SKM-1 treated with dmso at 0.1 percent for 144 hours (cell line): Measurements from ENCODE around the gene NDFIP1.
"Not testable (repeated sequence)": the region's sequence is repeated elsewhere in the genome, so short reads cannot be mapped to it uniquely, and the experiment has no call there.

ENCODE experiments used
- DNase-seq: peaks from one replicate; lab custom pipeline; 2025; ENCODE audit not compliant: unreplicated experiment; lab: John Stamatoyannopoulos, UW

The NDFIP1 gene

DNA sequence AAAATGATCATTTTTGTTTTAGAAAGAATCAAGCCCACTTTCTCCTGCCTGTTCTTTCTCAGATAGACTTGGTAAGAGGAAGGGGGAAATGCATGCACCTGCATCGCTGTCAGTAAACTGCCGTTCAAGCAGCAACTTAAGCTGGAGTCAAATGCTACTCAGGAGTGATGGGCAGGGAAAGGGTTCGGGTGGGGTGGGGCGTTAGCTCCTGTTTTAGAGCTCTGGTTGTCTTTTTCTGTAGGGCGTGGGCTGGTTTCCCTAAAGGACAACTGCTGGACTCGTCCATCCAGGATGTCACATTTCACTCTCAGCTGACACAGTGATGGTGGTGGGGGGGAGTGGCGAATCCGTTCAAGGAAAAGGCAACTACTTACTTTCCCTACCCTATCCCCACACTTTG is 75.0 kb downstream of the NDFIP1 start:
- DNase-seq = no peak

GRCh38 chr5:142184988-142185387 is 76.4 kb downstream of the NDFIP1 start:
- no peak for DNase-seq

DNA sequence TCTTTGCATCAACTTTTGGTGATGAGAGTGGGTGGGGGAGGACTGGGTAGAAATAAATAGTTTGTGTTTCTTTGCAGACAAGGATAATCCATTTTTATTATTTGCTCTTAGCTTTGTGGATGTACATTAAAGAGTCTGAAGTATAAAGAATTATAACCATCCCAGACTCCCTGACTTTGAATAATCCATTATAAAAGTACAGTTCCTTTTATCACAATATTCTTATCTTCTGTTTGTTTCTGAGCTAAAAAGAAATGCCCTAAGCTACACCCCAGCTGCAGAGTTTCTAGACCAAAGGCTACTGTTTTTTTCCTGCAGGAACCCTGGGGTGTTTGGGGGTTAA is 77.9 kb downstream of the NDFIP1 start:
- DNase-seq = no peak

GRCh38 chr5:142186857-142187594 is 78.4 kb downstream of the NDFIP1 start:
- DNase-seq = no peak

DNA sequence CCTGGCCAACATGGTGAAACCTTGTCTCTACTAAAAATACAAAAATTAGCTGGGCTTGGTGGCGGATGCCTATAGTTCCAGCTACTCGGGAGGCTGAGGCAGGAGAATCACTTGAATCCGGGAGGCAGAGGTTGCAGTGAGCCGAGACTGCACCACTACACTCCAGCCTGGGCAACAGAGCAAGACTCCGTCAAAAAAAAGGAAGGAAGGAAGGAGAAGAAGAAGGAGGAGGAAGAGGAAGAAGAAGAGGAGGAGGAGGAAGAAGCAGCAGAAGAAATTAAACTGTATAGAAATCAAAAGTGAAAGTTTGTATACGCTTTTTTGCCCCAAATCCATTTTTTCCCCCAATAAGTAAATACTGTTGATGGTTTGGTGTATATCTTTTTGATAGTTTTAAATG is 80.1 kb downstream of the NDFIP1 start:
- DNase-seq = not testable (repeated sequence)

DNA sequence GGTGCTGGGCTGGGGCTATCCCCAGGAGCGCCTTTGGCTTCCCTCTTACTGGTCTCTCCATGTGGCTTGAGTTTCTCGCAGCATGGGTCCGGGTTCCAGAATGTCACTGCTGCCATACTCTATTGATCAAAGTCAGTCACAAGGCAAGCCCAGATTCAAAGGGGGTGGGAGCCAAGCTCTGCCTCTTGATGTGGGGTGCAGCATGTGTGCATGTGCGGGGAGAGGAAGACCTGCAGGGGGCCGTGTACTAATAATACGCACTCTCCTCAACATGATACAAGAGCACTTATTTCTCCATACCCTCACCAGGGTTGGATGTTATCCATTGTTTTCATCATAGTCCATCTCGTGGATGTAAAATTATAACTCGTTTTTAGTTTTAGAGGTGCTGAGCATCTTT is 81.2 kb downstream of the NDFIP1 start:
- DNase-seq = no peak

DNA sequence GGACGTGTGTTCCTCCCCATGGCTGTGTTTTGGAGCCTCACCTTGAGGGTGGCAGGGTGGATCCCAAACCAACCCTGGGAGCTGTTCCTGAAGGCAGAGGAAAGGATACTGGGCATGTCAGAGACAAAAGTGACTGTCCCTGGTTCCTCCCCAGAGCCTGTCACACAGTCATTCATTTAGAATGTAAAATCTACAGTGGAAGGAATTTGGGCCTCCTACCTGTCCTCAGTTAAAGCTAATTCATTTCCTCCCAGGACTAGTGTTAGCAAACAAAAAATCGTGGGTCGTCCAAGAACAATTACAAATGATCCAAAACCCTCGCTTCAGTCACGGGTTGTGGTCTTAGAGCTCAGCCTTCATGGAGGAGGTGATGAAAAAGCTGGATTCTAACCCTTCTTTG is 83.2 kb downstream of the NDFIP1 start:
- DNase-seq = no peak

GRCh38 chr5:142192286-142193113 is 83.9 kb downstream of the NDFIP1 start:
- DNase-seq = no peak

DNA sequence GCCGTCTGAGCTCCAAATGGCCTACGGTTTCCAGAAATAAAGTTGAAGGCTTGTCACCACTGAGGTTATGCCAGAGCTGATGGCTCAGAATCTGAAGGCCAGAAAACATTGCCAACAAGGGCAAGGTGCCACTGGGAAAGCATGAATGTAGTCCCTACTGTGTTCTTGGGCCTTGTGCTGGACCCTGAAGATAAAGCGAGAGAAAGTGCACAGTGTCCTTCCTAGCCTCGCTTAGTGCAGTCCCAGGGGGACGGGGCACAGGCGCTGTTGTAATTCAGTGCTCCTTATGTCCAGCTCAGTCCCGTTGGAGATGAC is 84.5 kb downstream of the NDFIP1 start:
- DNase-seq = no peak

- no peak for DNase-seq
These were observed 88.5 kb downstream of the NDFIP1 start for GRCh38 chr5:142197098-142197497.

- DNase-seq = no peak
These were observed 89.2 kb downstream of the NDFIP1 start for GRCh38 chr5:142197781-142198180.

DNA sequence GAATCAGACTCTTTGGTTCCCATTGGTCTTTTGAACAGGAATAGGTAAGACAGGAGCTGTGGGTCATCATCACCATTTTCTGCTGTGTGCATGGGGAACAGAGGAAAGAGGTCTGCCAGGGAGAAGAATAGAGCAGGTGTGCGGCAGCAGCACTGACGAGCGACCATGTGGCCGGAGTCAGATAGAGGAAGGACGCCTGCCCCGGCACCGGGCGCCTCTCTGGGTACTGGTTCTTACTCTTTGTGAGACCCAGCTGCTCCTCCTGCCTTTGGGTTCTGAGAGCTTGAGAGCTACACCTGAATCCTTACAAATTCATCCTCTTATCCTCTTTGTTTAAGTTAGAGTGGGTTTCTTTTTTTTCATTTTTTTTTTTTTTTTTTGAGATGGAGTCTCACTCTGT is 90.8 kb downstream of the NDFIP1 start:
- DNase-seq = no peak

- DNase-seq = no peak
These were observed 91.8 kb downstream of the NDFIP1 start for GRCh38 chr5:142200387-142200786.

DNA sequence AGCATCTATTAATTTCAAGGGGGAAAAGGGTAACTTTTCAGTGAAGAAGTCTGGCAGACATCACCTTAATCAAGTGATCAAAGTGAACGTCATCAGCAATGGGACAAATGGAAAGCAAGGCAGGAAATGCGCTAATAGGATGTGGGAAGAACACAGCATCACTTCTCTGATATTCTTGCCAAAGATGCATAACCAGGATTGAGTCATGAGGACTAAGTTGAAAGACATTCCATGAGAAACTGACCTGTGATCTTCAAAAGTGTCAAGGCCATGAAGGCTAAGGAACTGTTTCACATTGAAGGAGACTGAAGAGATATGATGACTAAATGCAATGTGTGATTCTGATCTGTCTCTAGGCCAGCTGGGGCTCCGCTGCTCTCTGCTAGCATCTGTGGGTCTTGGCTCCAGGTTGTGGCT is 92.9 kb downstream of the NDFIP1 start:
- no peak for DNase-seq

DNA sequence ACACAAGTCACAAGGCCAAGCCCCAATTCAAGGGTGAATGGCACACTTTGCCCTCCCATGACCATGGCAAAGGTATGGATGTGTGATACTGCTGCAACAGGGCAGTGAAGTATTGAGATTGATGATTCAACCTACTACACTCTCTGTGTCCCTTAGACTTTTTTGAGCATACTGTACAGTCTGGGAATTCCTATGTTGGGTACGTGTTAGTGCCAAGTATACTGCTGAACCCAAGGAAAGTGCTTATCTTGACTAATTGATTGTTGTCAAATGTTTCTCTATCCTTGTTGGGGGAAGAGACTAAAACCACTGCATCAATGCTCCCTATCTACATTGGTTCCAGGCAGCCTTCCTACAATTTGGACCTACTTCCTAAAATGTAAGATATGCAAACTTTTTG is 93.7 kb downstream of the NDFIP1 start:
- no peak for DNase-seq
